ENCODE data around the gene DOCK11.
"Not testable (repeated sequence)": the region's sequence is repeated elsewhere in the genome, so short reads cannot be mapped to it uniquely, and the experiment has no call there.

- not testable (repeated sequence) for TF ChIP-seq BHLHE40 (IDR thresholded peaks at IDR 0.05; ENCODE audit: low read depth, low read length); CTCF (conservative IDR thresholded peaks at IDR 0.05; ENCODE audit: low read depth, low read length)
Observed at GRCh38 chrX:118716833-118717232, 221.2 kb downstream of the DOCK11 start.
